HEK293 (cell line): ENCODE measurements around the gene RASSF8.

ENCODE experiments used
- BCL11A ChIP-seq: fragments of 450-650 bp; formaldehyde crosslinking; IDR thresholded peaks from 2 replicates; pipeline ENCODE4 v1.5.1; 2016; ENCODE audit warnings: low read depth, missing biosample characterization, missing genetic modification characterization
- GLI2 ChIP-seq: fragments of 450-650 bp; formaldehyde crosslinking; IDR thresholded peaks from 2 replicates; pipeline ENCODE4; 2017; ENCODE audit warnings: missing biosample characterization, missing genetic modification characterization, low read depth, borderline replicate concordance
- GLIS1 ChIP-seq: fragments of 450-650 bp; formaldehyde crosslinking; IDR thresholded peaks from 2 replicates; pipeline ENCODE4 v1.5.1; 2016; ENCODE audit warnings: missing biosample characterization, missing genetic modification characterization
- HOXC10 ChIP-seq: sonication (generic); formaldehyde crosslinking; IDR thresholded peaks from 2 replicates; pipeline ENCODE4 v1.8.1; 2023; ENCODE audit warnings: mild to moderate bottlenecking, missing genetic modification reagents
- IKZF3 ChIP-seq: fragments of 450-650 bp; IDR thresholded peaks from 2 replicates; pipeline ENCODE4 v1.5.0; 2018; ENCODE audit warnings: missing biosample characterization, mild to moderate bottlenecking, missing genetic modification characterization, moderate library complexity
- KLF9 ChIP-seq: fragments of 450-650 bp; formaldehyde crosslinking; IDR thresholded peaks from 2 replicates; pipeline ENCODE4 v1.5.1; 2016; ENCODE audit warnings: missing biosample characterization, missing genetic modification characterization, low read depth
- OSR2 ChIP-seq: fragments of 450-650 bp; formaldehyde crosslinking; IDR thresholded peaks from 2 replicates; pipeline ENCODE4 v1.5.1; 2016; ENCODE audit warnings: missing biosample characterization, missing genetic modification characterization
- REST ChIP-seq: fragments of 450-650 bp; formaldehyde crosslinking; IDR thresholded peaks from 2 replicates; pipeline ENCODE4 v1.5.1; 2016; ENCODE audit warnings: missing biosample characterization, missing genetic modification characterization
- WT1 ChIP-seq: fragments of 450-650 bp; formaldehyde crosslinking; IDR thresholded peaks from 2 replicates; pipeline ENCODE4 v1.5.1; 2016; ENCODE audit warnings: missing biosample characterization, missing genetic modification characterization
- ZBTB20 ChIP-seq: fragments of 450-650 bp; formaldehyde crosslinking; IDR thresholded peaks from 2 replicates; pipeline ENCODE4 v1.5.1; 2016; ENCODE audit warnings: missing biosample characterization, missing genetic modification characterization
- ZBTB21 ChIP-seq: fragments of 450-650 bp; formaldehyde crosslinking; IDR thresholded peaks from 2 replicates; pipeline ENCODE4 v1.5.1; 2017; ENCODE audit warnings: missing biosample characterization, missing genetic modification characterization
- ZFP41 ChIP-seq: fragments of 450-650 bp; formaldehyde crosslinking; IDR thresholded peaks from 2 replicates; pipeline ENCODE4 v1.5.1; 2016; ENCODE audit warnings: missing biosample characterization, missing genetic modification characterization, borderline replicate concordance
- ZNF16 ChIP-seq: fragments of 450-650 bp; formaldehyde crosslinking; IDR thresholded peaks from 2 replicates; pipeline ENCODE4 v1.5.1; 2016; ENCODE audit warnings: low read depth, missing biosample characterization, missing genetic modification characterization
- ZNF24 ChIP-seq: fragments of 450-650 bp; formaldehyde crosslinking; IDR thresholded peaks from 2 replicates; pipeline ENCODE4 v1.5.1; 2016; ENCODE audit warnings: missing biosample characterization, missing genetic modification characterization
- ZNF26 ChIP-seq: fragments of 450-650 bp; formaldehyde crosslinking; IDR thresholded peaks from 2 replicates; pipeline ENCODE4 v1.5.1; 2016; ENCODE audit warnings: missing biosample characterization, missing genetic modification characterization
- ZNF274 ChIP-seq, 2 experiments: fragments of 200-500 bp in 1 of 2; fragments of 450-650 bp in 1 of 2; sonication (Bioruptor generic) in 1 of 2; formaldehyde crosslinking in 1 of 2; IDR thresholded peaks; 2 replicates each; pipeline versions ENCODE4 v1.5.1 to v1.6.1; 2014 to 2016; ENCODE audit warnings: borderline replicate concordance in 1 of 2, inconsistent platforms in 1 of 2, low read length in 1 of 2, missing biosample characterization in 1 of 2, missing genetic modification characterization in 1 of 2
- ZNF280D ChIP-seq: fragments of 450-650 bp; formaldehyde crosslinking; IDR thresholded peaks from 2 replicates; pipeline ENCODE4 v1.5.1; 2016; ENCODE audit warnings: missing biosample characterization, missing genetic modification characterization
- ZNF324 ChIP-seq: fragments of 450-650 bp; formaldehyde crosslinking; IDR thresholded peaks from 2 replicates; pipeline ENCODE4 v1.5.1; 2016; ENCODE audit warnings: missing biosample characterization, missing genetic modification characterization
- ZNF366 ChIP-seq: fragments of 450-650 bp; formaldehyde crosslinking; conservative IDR thresholded peaks from 2 replicates; pipeline ENCODE4 v1.5.1; 2016; ENCODE audit warnings: missing biosample characterization, missing genetic modification characterization
- ZNF530 ChIP-seq: fragments of 450-650 bp; formaldehyde crosslinking; IDR thresholded peaks from 2 replicates; pipeline ENCODE4 v1.5.1; 2016; ENCODE audit warnings: low read depth, missing biosample characterization, missing genetic modification characterization
- ZNF555 ChIP-seq: fragments of 450-650 bp; formaldehyde crosslinking; conservative IDR thresholded peaks from 2 replicates; pipeline ENCODE4 v1.5.1; 2017; ENCODE audit warnings: missing biosample characterization, mild to moderate bottlenecking, missing genetic modification characterization, inconsistent platforms
- ZNF626 ChIP-seq: fragments of 450-650 bp; sonication (Bioruptor Pico); formaldehyde crosslinking; IDR thresholded peaks from 2 replicates; pipeline ENCODE4 v1.5.1; 2018; ENCODE audit warnings: missing biosample characterization, missing genetic modification characterization, inconsistent platforms
- ZNF654 ChIP-seq: fragments of 450-650 bp; formaldehyde crosslinking; IDR thresholded peaks from 2 replicates; pipeline ENCODE4 v1.5.1; 2016; ENCODE audit warnings: low read depth, missing biosample characterization, missing genetic modification characterization
- ZNF660 ChIP-seq: fragments of 450-650 bp; IDR thresholded peaks from 2 replicates; pipeline ENCODE4 v1.5.1; 2018; ENCODE audit warnings: missing biosample characterization, mild to moderate bottlenecking, missing genetic modification characterization
- ZNF677 ChIP-seq: fragments of 450-650 bp; IDR thresholded peaks from 2 replicates; pipeline ENCODE4 v1.5.0; 2018; ENCODE audit warnings: missing biosample characterization, mild to moderate bottlenecking, missing genetic modification characterization, moderate library complexity
- ZNF701 ChIP-seq: fragments of 450-650 bp; formaldehyde crosslinking; IDR thresholded peaks from 2 replicates; pipeline ENCODE4 v1.5.1; 2016; ENCODE audit warnings: missing biosample characterization, missing genetic modification characterization
- ZNF792 ChIP-seq: fragments of 450-650 bp; formaldehyde crosslinking; IDR thresholded peaks from 2 replicates; pipeline ENCODE4 v1.5.1; 2016; ENCODE audit warnings: missing biosample characterization, missing genetic modification characterization
- ZSCAN30 ChIP-seq: fragments of 450-650 bp; IDR thresholded peaks from 2 replicates; pipeline ENCODE4 v1.5.1; 2018; ENCODE audit warnings: missing biosample characterization, mild to moderate bottlenecking, missing genetic modification characterization, moderate library complexity
- ZSCAN4 ChIP-seq: fragments of 450-650 bp; formaldehyde crosslinking; IDR thresholded peaks from 2 replicates; pipeline ENCODE4 v1.5.1; 2017; ENCODE audit warnings: missing biosample characterization, missing genetic modification characterization

The RASSF8 gene

GRCh38 chr12:26125400-26126339, 167.2 kb downstream of the RASSF8 start (continued):
- no peak for TF ChIP-seq ZNF26 (tag by site-specific recombination)
- TF ChIP-seq ZNF366 (tag by site-specific recombination), result peak; percentile 16; the same call in 1 of the 2 replicates
- 0 out of 2 replicates have a peak, but pooled peaks have one; percentile 7 for TF ChIP-seq ZNF280D (tag by site-specific recombination)
- peak; percentile 99 for TF ChIP-seq ZBTB20 (tag by site-specific recombination)
- no peak for TF ChIP-seq ZSCAN4 (tag by site-specific recombination)
- TF ChIP-seq ZNF660 (tag by site-specific recombination), result 0 out of 2 replicates have a peak, but pooled peaks have one; percentile 10
- no peak for TF ChIP-seq ZNF555
- peak; percentile 10 for TF ChIP-seq IKZF3 (tag by site-specific recombination)
- no peak for TF ChIP-seq ZNF626 (tag by site-specific recombination)
- TF ChIP-seq ZFP41, result no peak
- peak; percentile 80 for TF ChIP-seq WT1 (tag by site-specific recombination)
- no peak for TF ChIP-seq ZNF701 (tag by site-specific recombination)
- TF ChIP-seq ZNF274 (IDR thresholded peaks at IDR 0.05; ENCODE audit: low read length), result no peak
- no peak for TF ChIP-seq ZNF274 (tag by site-specific recombination; IDR thresholded peaks at IDR 0.05; ENCODE audit: borderline replicate concordance)
- TF ChIP-seq GLI2, result no peak
- TF ChIP-seq ZNF324 (tag by site-specific recombination), result no peak
- TF ChIP-seq ZNF654 (tag by site-specific recombination), result no peak
- no peak for TF ChIP-seq ZBTB21 (tag by site-specific recombination)
- TF ChIP-seq ZNF24 (tag by site-specific recombination), result peak; percentile 58
- TF ChIP-seq GLIS1 (tag by site-specific recombination), result peak; percentile 80
- no peak for TF ChIP-seq HOXC10 (CRISPR knock-in tag)
- peak; percentile 75; the same call in 1 of the 2 replicates for TF ChIP-seq ZSCAN30 (tag by site-specific recombination)
- TF ChIP-seq ZNF16 (tag by site-specific recombination), result no peak
- no peak for TF ChIP-seq ZNF677 (tag by site-specific recombination)
- no peak for TF ChIP-seq REST (tag by site-specific recombination)
- peak; percentile 25; the same call in 1 of the 2 replicates for TF ChIP-seq BCL11A
- peak; percentile 74 for TF ChIP-seq OSR2 (tag by site-specific recombination)
- peak; percentile 42 for TF ChIP-seq KLF9
- 0 out of 2 replicates have a peak, but pooled peaks have one; percentile 45 for TF ChIP-seq ZNF792 (tag by site-specific recombination)
- TF ChIP-seq ZNF530 (tag by site-specific recombination), result no peak
